GM13977 (cell line): Measurements from ENCODE around the gene LBX2.
A peak's percentile ranks its signal among the peaks of the same experiment; 100 is the strongest.

ENCODE experiments used
- DNase-seq: peaks from one replicate; pipeline ENCODE4 v3.0.0; 2012; ENCODE audit warnings: low spot score
- CTCF ChIP-seq: IDR thresholded peaks from 2 replicates; pipeline ENCODE4 v1.5.1; 2012; ENCODE audit warnings: mild to moderate bottlenecking, control low read depth; ENCODE audit not compliant: insufficient read depth; ENCODE audit errors: extremely low read depth, missing control alignments
- in situ Hi-C: fragments of 300-500 bp; cut with MboI; formaldehyde crosslinking; loops from one replicate; pipeline ENCODE4 v1.12.0; 2022; ENCODE audit warnings: low sequenced_read_pairs, low pct_unique_long_range_greater_than_20kb, mixed read lengths, inconsistent platforms; ENCODE audit not compliant: unreplicated experiment

LBX2 gene

GRCh38 chr2:74532222-74532621 lies 32.8 kb upstream of the LBX2 start:
- TF ChIP-seq CTCF = peak; percentile 45
- in situ Hi-C loops = no loop called here
- DNase-seq = peak; percentile 62

- in situ Hi-C loops = no loop called here
- TF ChIP-seq CTCF = no peak
- DNase-seq = no peak
Measured at GRCh38 chr2:74531666-74532065, 32.3 kb upstream of the LBX2 start.

GRCh38 chr2:74530239-74531187 lies 31.1 kb upstream of the LBX2 start:
- in situ Hi-C loops = no loop called here
- TF ChIP-seq CTCF = no peak
- DNase-seq = peak; percentile 89

GRCh38 chr2:74529357-74530238 lies 30.2 kb upstream of the LBX2 start, which contains the start of the genes AUP1 and HTRA2:
Gene AUP1, minus strand, starts transcription at chr2:74529706. Its CDS starts 77 bp downstream, at chr2:74529629.
Gene HTRA2, plus strand, starts transcription at chr2:74529933. Its CDS starts 74 bp downstream, at chr2:74530007.
- in situ Hi-C loops = no loop called here
- DNase-seq = peak; percentile 98
- TF ChIP-seq CTCF = no peak

GRCh38 chr2:74528600-74529356 lies 29.4 kb upstream of the LBX2 start:
- in situ Hi-C loops = no loop called here
- TF ChIP-seq CTCF = peak; percentile 22
- no peak for DNase-seq

- in situ Hi-C loops = no loop called here
- no peak for TF ChIP-seq CTCF
- no peak for DNase-seq
Measured at GRCh38 chr2:74527741-74528140, 28.3 kb upstream of the LBX2 start.
